ENCODE results near the gene RNF144B.

The RNF144B gene

GRCh38 chr6:18509871-18510643 is 122.9 kb downstream of the RNF144B start:
- no peak for DNase-seq

- DNase-seq = no peak
These were observed 123.5 kb downstream of the RNF144B start for GRCh38 chr6:18510644-18511033.

GRCh38 chr6:18511211-18511610 is 124.1 kb downstream of the RNF144B start:
- DNase-seq = no peak

- no peak for DNase-seq
These were observed 126.2 kb downstream of the RNF144B start for GRCh38 chr6:18513253-18513798.

- DNase-seq = no peak
These were observed 127.0 kb downstream of the RNF144B start for GRCh38 chr6:18514180-18514579.

GRCh38 chr6:18515767-18516166 is 128.6 kb downstream of the RNF144B start:
- no peak for DNase-seq

All from hypothalamus (tissue), 51 donors.